Activated T-helper 17 cell treated with anti-CD3 and anti-CD28 coated beads, Interleukin-2, amount 50 U/mL, for 72 hours (primary cell): ENCODE results near the gene SLC6A1. TPM values are rescaled to one million over a fixed set of nuclear protein-coding genes. Genes with fewer than 3 reads are reported as not detected.

Source experiments
- ATAC-seq: fragments of 150-1000 bp; cut with Tn5 transposase; replicated peaks from 2 replicates; pipeline ENCODE4 v1.10.0; 2021; ENCODE audit warnings: mild to moderate bottlenecking, moderate library complexity
- H3K27ac Mint-ChIP-seq: one replicate; pipeline ENCODE4 v1.8.0; 2022; ENCODE audit warnings: mixed read lengths
- H3K27me3 Mint-ChIP-seq: one replicate; pipeline ENCODE4 v1.8.0; 2022; ENCODE audit warnings: mixed read lengths
- H3K36me3 Mint-ChIP-seq: one replicate; pipeline ENCODE4 v1.8.0; 2022; ENCODE audit warnings: low read depth, mild to moderate bottlenecking, mixed read lengths
- H3K4me1 Mint-ChIP-seq: one replicate; pipeline ENCODE4 v1.8.0; 2022; ENCODE audit warnings: mixed read lengths
- H3K4me3 Mint-ChIP-seq: one replicate; pipeline ENCODE4 v1.8.0; 2022; ENCODE audit warnings: mild to moderate bottlenecking, mixed read lengths
- H3K9me3 Mint-ChIP-seq: one replicate; pipeline ENCODE4 v1.8.0; 2022; ENCODE audit warnings: mixed read lengths
- total RNA-seq, 2 donors: library from RNA; stranded (reverse); gene quantifications; one replicate each; pipeline ENCODE4 v1.2.3, GENCODE V29; 2022

Gene SLC6A1
- total RNA-seq, 2 donors from 2014 or later: not detected

- Mint-ChIP-seq H3K4me1 (peaks cover 5% of the 10 kb centered on the region), H3K9me3 (no peaks in the 10 kb centered on the region), H3K27ac (no peak overlapping the region), H3K27me3 (peaks cover 55% of the 10 kb centered on the region), H3K36me3 (no peaks in the 10 kb centered on the region), H3K4me3 (no peak overlapping the region)
- ATAC-seq: no peak
Observed at GRCh38 chr3:10994306-10994705, 1.8 kb downstream of the SLC6A1 start.

- H3K36me3 Mint-ChIP-seq: no peaks in the 10 kb centered on the region
- peaks cover 44% of the 10 kb centered on the region for H3K27me3 Mint-ChIP-seq
- peaks cover 5% of the 10 kb centered on the region for H3K4me1 Mint-ChIP-seq
- no peaks in the 10 kb centered on the region for H3K9me3 Mint-ChIP-seq
- H3K4me3 Mint-ChIP-seq: no peak overlapping the region
- no peak for ATAC-seq
- H3K27ac Mint-ChIP-seq: no peak overlapping the region
Observed at GRCh38 chr3:10995871-10996270, 3.3 kb downstream of the SLC6A1 start.

- Mint-ChIP-seq H3K27me3 (peaks cover 43% of the 10 kb centered on the region), H3K9me3 (no peaks in the 10 kb centered on the region), H3K4me1 (peaks cover 5% of the 10 kb centered on the region), H3K4me3 (no peak overlapping the region), H3K27ac (no peak overlapping the region), H3K36me3 (no peaks in the 10 kb centered on the region)
- ATAC-seq: no peak
Observed at GRCh38 chr3:10996345-10997013, 3.9 kb downstream of the SLC6A1 start.

GRCh38 chr3:10997196-10997595 lies 4.6 kb downstream of the SLC6A1 start:
- Mint-ChIP-seq H3K27me3 (peaks cover 37% of the 10 kb centered on the region), H3K36me3 (no peaks in the 10 kb centered on the region), H3K4me3 (no peak overlapping the region), H3K4me1 (peaks cover under 1% of the 10 kb centered on the region), H3K9me3 (no peaks in the 10 kb centered on the region), H3K27ac (no peak overlapping the region)
- ATAC-seq: no peak

- no peak for ATAC-seq
- Mint-ChIP-seq H3K27me3 (peaks cover 32% of the 10 kb centered on the region), H3K9me3 (no peaks in the 10 kb centered on the region), H3K27ac (no peak overlapping the region), H3K36me3 (no peaks in the 10 kb centered on the region), H3K4me3 (no peak overlapping the region), H3K4me1 (no peaks in the 10 kb centered on the region)
Observed at GRCh38 chr3:10998542-10998941, 6.0 kb downstream of the SLC6A1 start.

GRCh38 chr3:10999221-11000107 lies 6.9 kb downstream of the SLC6A1 start:
- peaks cover 33% of the 10 kb centered on the region for H3K27me3 Mint-ChIP-seq
- H3K4me3 Mint-ChIP-seq: no peak overlapping the region
- no peaks in the 10 kb centered on the region for H3K9me3 Mint-ChIP-seq
- no peak overlapping the region for H3K27ac Mint-ChIP-seq
- no peak for ATAC-seq
- H3K36me3 Mint-ChIP-seq: no peaks in the 10 kb centered on the region
- no peaks in the 10 kb centered on the region for H3K4me1 Mint-ChIP-seq

GRCh38 chr3:11000528-11000927 lies 8.0 kb downstream of the SLC6A1 start:
- Mint-ChIP-seq H3K4me3 (no peak overlapping the region), H3K36me3 (no peaks in the 10 kb centered on the region), H3K4me1 (no peaks in the 10 kb centered on the region), H3K9me3 (no peaks in the 10 kb centered on the region), H3K27ac (no peak overlapping the region), H3K27me3 (peaks cover 22% of the 10 kb centered on the region)
- no peak for ATAC-seq

- H3K27ac Mint-ChIP-seq: no peak overlapping the region
- H3K4me1 Mint-ChIP-seq: no peaks in the 10 kb centered on the region
- no peak overlapping the region for H3K4me3 Mint-ChIP-seq
- H3K27me3 Mint-ChIP-seq: peaks cover 16% of the 10 kb centered on the region
- no peaks in the 10 kb centered on the region for H3K9me3 Mint-ChIP-seq
- ATAC-seq: no peak
- no peaks in the 10 kb centered on the region for H3K36me3 Mint-ChIP-seq
Observed at GRCh38 chr3:11001020-11001657, 8.6 kb downstream of the SLC6A1 start.

GRCh38 chr3:11001658-11002021 lies 9.1 kb downstream of the SLC6A1 start:
- no peak overlapping the region for H3K27ac Mint-ChIP-seq
- no peak for ATAC-seq
- peaks cover 15% of the 10 kb centered on the region for H3K27me3 Mint-ChIP-seq
- H3K4me3 Mint-ChIP-seq: no peak overlapping the region
- no peaks in the 10 kb centered on the region for H3K4me1 Mint-ChIP-seq
- H3K36me3 Mint-ChIP-seq: no peaks in the 10 kb centered on the region
- H3K9me3 Mint-ChIP-seq: no peaks in the 10 kb centered on the region

- Mint-ChIP-seq H3K4me1 (no peaks in the 10 kb centered on the region), H3K4me3 (no peak overlapping the region), H3K9me3 (no peaks in the 10 kb centered on the region), H3K36me3 (no peaks in the 10 kb centered on the region), H3K27ac (no peak overlapping the region), H3K27me3 (peaks cover 19% of the 10 kb centered on the region)
- ATAC-seq: no peak
Observed at GRCh38 chr3:11002371-11002807, 9.8 kb downstream of the SLC6A1 start.

- Mint-ChIP-seq H3K9me3 (no peaks in the 10 kb centered on the region), H3K36me3 (no peaks in the 10 kb centered on the region), H3K27ac (no peak overlapping the region), H3K27me3 (peaks cover 13% of the 10 kb centered on the region), H3K4me1 (no peaks in the 10 kb centered on the region), H3K4me3 (no peak overlapping the region)
- no peak for ATAC-seq
Observed at GRCh38 chr3:11004563-11004962, 12.0 kb downstream of the SLC6A1 start.

- no peak overlapping the region for H3K4me3 Mint-ChIP-seq
- ATAC-seq: no peak
- H3K36me3 Mint-ChIP-seq: no peaks in the 10 kb centered on the region
- no peak overlapping the region for H3K27ac Mint-ChIP-seq
- no peaks in the 10 kb centered on the region for H3K4me1 Mint-ChIP-seq
- H3K9me3 Mint-ChIP-seq: no peaks in the 10 kb centered on the region
- H3K27me3 Mint-ChIP-seq: peaks cover 13% of the 10 kb centered on the region
Observed at GRCh38 chr3:11005686-11006256, 13.2 kb downstream of the SLC6A1 start.

- no peak for ATAC-seq
- Mint-ChIP-seq H3K4me3 (no peak overlapping the region), H3K4me1 (no peaks in the 10 kb centered on the region), H3K27ac (no peak overlapping the region), H3K27me3 (peaks cover 8% of the 10 kb centered on the region), H3K36me3 (no peaks in the 10 kb centered on the region), H3K9me3 (no peaks in the 10 kb centered on the region)
Observed at GRCh38 chr3:11006986-11007933, 14.7 kb downstream of the SLC6A1 start.

GRCh38 chr3:11009898-11010297 lies 17.4 kb downstream of the SLC6A1 start:
- H3K4me3 Mint-ChIP-seq: no peak overlapping the region
- no peak for ATAC-seq
- no peaks in the 10 kb centered on the region for H3K36me3 Mint-ChIP-seq
- H3K27ac Mint-ChIP-seq: no peak overlapping the region
- H3K27me3 Mint-ChIP-seq: peaks cover 11% of the 10 kb centered on the region
- H3K9me3 Mint-ChIP-seq: no peaks in the 10 kb centered on the region
- no peaks in the 10 kb centered on the region for H3K4me1 Mint-ChIP-seq
